Fibroblast of pulmonary artery (primary cell): ENCODE results near the gene KCNQ1OT1.

Experiments used
- DNase-seq: peaks from one replicate; pipeline ENCODE4 v3.0.0-alpha.2; 2010; ENCODE audit warnings: low read depth
- H3K4me3 ChIP-seq: replicated peaks from 2 replicates; pipeline ENCODE4 v1.5.1; 2011; ENCODE audit warnings: low read depth, mild to moderate bottlenecking, control low read depth, low read length, moderate library complexity
- TF ChIP-seq, protein P1 (sequence below): IDR thresholded peaks from 2 replicates; pipeline ENCODE4 v1.5.1; 2011; ENCODE audit warnings: mild to moderate bottlenecking, control low read depth, low read length, inconsistent platforms; ENCODE audit errors: missing control alignments

The KCNQ1OT1 gene

DNA sequence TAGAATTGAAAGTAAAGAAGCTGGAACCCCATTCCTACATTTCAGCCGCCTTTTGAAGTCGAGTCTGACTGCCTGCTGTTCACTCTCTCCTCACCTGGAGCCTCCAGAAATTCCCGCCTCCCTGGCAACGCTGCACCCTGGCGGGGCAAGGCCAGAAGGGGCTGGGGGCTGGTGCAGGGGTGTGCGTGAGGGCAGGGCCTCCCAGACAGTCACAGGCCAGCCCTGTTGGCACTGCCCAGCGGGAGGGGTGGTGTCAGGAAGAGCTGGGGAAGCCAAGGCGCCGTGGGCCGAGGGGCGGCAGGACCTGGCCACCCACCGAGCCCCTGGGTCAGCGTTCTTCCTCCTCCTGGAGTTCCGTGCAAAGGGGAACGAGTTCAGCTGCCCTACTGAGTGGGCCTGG, 123.2 kb downstream of the KCNQ1OT1 start:
- DNase-seq, result no peak
- H3K4me3 ChIP-seq, result no peak overlapping the region
- TF ChIP-seq, protein P1, sequence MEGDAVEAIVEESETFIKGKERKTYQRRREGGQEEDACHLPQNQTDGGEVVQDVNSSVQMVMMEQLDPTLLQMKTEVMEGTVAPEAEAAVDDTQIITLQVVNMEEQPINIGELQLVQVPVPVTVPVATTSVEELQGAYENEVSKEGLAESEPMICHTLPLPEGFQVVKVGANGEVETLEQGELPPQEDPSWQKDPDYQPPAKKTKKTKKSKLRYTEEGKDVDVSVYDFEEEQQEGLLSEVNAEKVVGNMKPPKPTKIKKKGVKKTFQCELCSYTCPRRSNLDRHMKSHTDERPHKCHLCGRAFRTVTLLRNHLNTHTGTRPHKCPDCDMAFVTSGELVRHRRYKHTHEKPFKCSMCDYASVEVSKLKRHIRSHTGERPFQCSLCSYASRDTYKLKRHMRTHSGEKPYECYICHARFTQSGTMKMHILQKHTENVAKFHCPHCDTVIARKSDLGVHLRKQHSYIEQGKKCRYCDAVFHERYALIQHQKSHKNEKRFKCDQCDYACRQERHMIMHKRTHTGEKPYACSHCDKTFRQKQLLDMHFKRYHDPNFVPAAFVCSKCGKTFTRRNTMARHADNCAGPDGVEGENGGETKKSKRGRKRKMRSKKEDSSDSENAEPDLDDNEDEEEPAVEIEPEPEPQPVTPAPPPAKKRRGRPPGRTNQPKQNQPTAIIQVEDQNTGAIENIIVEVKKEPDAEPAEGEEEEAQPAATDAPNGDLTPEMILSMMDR, result no peak

DNA sequence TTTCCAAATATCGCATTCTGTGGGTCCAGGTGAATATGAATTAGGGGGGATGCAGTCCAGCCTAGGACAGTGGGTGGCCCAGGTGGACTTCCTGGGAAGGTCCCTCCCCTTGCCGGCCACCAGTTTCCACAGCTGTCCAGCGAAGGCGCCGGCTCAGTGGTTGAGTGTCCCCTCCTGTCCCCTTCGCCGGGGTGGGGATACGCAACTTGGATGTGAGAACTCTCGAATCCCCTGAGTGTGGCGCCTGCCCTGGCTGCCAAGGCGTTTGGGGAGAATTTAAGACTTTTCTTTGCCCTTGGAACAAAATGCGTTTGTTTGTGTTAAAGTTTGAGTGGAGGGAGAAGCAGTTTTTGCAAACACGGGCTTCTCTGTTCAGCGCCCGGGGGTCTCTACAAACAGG, 123.7 kb downstream of the KCNQ1OT1 start:
- no peak overlapping the region for H3K4me3 ChIP-seq
- no peak for DNase-seq
- TF ChIP-seq, protein P1, result no peak

DNA sequence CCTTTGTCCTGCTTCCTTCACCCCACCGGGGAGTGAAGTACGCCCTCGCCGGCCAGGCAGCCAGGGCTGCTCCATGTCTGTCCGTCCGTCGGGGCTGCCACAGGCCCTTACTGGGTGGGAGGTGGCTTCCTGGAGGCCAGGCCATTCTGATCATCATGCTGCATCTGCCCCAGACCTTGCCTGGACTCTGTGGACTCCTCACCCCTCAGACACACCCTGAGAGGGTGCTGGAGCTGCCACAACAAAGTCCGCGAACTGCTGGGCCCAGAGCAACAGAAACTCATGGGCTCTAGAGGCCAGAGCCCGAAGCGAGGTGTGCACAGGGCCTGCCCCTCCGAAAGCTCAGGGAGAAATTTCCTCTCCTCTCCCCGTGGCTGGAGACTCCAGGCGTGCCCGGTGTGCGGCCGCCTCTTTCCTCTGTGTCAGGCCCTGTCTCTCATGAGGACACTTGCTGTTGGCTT, 124.2 kb downstream of the KCNQ1OT1 start:
- H3K4me3 ChIP-seq, result no peak overlapping the region
- TF ChIP-seq, protein P1, result no peak
- no peak for DNase-seq

DNA sequence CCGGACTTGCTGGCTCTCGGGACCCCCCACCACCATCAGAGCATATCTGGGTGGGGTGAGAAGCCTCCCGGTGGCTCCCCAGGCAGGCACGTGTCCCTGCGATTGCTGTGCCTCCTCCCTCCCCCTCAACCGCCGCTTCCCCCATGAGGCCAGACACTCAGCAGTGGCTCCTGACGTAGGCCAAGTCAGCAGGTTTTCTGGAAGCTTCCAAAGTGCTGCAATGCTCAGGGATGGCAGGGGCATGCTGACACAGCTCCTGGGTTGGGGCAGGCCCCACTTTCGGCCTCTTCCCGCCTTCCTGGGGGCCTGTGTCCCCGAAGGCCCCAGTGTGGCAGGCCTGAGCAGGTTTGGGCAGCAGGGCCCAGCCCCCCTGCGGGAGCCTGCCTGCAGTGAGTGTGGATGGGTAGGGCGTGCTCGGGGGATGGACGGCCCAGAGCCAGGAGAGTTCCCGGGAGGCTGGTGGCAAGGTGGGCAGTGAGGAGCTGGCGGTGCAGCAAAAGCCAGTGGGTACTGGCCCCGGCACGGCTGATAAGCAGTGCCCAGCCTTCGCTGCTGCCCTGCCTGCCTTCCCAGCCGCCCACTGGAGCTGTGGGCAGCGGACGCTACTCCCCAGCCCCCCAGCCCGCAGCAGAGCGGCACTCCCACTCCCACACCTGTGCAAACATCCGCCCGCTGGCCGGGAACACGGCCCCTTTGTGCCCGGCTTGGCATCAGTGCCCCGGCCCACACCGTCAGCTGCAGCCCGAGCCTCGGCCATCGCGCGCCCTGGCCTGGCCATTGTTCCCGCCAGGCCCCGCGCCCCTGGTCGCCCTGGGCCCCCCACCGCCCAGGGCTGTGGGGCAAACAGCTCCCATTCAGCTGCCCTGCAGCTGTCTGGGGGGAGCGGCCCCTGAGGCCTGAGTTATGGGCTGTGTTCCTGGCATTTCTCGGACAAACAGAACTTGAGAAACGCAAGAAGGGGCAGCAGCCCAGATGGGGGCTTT, 125.0 kb downstream of the KCNQ1OT1 start:
- no peak overlapping the region for H3K4me3 ChIP-seq
- TF ChIP-seq, protein P1, result no peak
- DNase-seq, result no peak

GRCh38 chr11:2574043-2574552, 125.7 kb downstream of the KCNQ1OT1 start:
- H3K4me3 ChIP-seq, result no peak overlapping the region
- DNase-seq, result no peak
- TF ChIP-seq, protein P1, result no peak

GRCh38 chr11:2573240-2574042, 126.4 kb downstream of the KCNQ1OT1 start:
- no peak overlapping the region for H3K4me3 ChIP-seq
- DNase-seq, result no peak
- TF ChIP-seq, protein P1, result no peak
